ENCODE data around the gene MAGEF1.
A peak's percentile ranks its signal among the peaks of the same experiment; 100 is the strongest.

MAGEF1 gene

GRCh38 chr3:184719709-184720108 is 7.8 kb upstream of the MAGEF1 start:
- DNase-seq: no peak

- no peak for DNase-seq
These were observed 6.6 kb upstream of the MAGEF1 start for GRCh38 chr3:184718431-184718830.

GRCh38 chr3:184717399-184717983 is 5.6 kb upstream of the MAGEF1 start:
- DNase-seq: no peak

- peak; percentile 47 for DNase-seq
These were observed 4.9 kb upstream of the MAGEF1 start for GRCh38 chr3:184716622-184717398.

- no peak for DNase-seq
These were observed 4.2 kb upstream of the MAGEF1 start for GRCh38 chr3:184715943-184716621.

GRCh38 chr3:184713521-184713920 is 1.7 kb upstream of the MAGEF1 start:
- no peak for DNase-seq

GRCh38 chr3:184713040-184713355 is 1.1 kb upstream of the MAGEF1 start:
- no peak for DNase-seq

- peak; percentile 15 for DNase-seq
These were observed 580 bp upstream of the MAGEF1 start for GRCh38 chr3:184712248-184713039.

- DNase-seq: no peak
These were observed 883 bp downstream of the MAGEF1 start for GRCh38 chr3:184710870-184711492.

GRCh38 chr3:184703657-184704056 is 8.2 kb downstream of the MAGEF1 start:
- DNase-seq: no peak

- DNase-seq: no peak
These were observed 11.1 kb downstream of the MAGEF1 start for GRCh38 chr3:184700759-184701158.

GRCh38 chr3:184697845-184698244 is 14.0 kb downstream of the MAGEF1 start:
- DNase-seq: no peak

GRCh38 chr3:184696697-184697096 is 15.2 kb downstream of the MAGEF1 start:
- DNase-seq: no peak

- DNase-seq: no peak
These were observed 17.1 kb downstream of the MAGEF1 start for GRCh38 chr3:184694716-184695115.

- DNase-seq: no peak
These were observed 17.7 kb downstream of the MAGEF1 start for GRCh38 chr3:184694133-184694665.

- no peak for DNase-seq
These were observed 18.6 kb downstream of the MAGEF1 start for GRCh38 chr3:184693011-184693975.

GRCh38 chr3:184691397-184692231 is 20.2 kb downstream of the MAGEF1 start:
- peak; percentile 41 for DNase-seq

GRCh38 chr3:184690192-184690883 is 21.5 kb downstream of the MAGEF1 start:
- DNase-seq: no peak

GRCh38 chr3:184688882-184689271 is 23.0 kb downstream of the MAGEF1 start:
- DNase-seq: no peak

Measured in suppressor macrophage treated with lipopolysaccharide for 4 hours (primary cell).